IMR-90 (cell line): ENCODE measurements around the gene GHR. TPM values are rescaled to one million over a fixed set of nuclear protein-coding genes. Genes with fewer than 3 reads are reported as not detected.

Experiments used
- ATAC-seq: fragments of 200-7000 bp; cut with Tn5 transposase; 2 replicates; pipeline ENCODE4 v1.9.1; 2020; ENCODE audit warnings: low read depth, mild to moderate bottlenecking, moderate library complexity
- BruUV-seq: library from RNA; stranded (reverse); fragments of 400-500 nt; replicated peaks from 2 replicates; lab custom pipeline; 2021; lab: Mats Ljungman, UMichigan
- CTCF ChIA-PET: fragments of 300-600 bp; formaldehyde crosslinking; extraction: SDS; loops from one replicate; lab custom pipeline; 2021; ENCODE audit warnings: antibody characterized with exemption; lab: Yijun Ruan, JAX
- POLR2A ChIA-PET: fragments of 300-600 bp; sonication (Branson Sonifier 250); formaldehyde crosslinking; loops from one replicate; lab custom pipeline; 2022; ENCODE audit warnings: antibody characterized with exemption; ENCODE audit not compliant: unreplicated experiment; lab: Charles Lee
- DNase-seq: peaks from one replicate; pipeline ENCODE4 v3.0.0; 2013
- H2AFZ ChIP-seq: replicated peaks from 2 replicates; pipeline ENCODE3; 2013; ENCODE audit warnings: low read length, mild to moderate bottlenecking; ENCODE audit not compliant: poor library complexity
- H2AK5ac ChIP-seq: 2 replicates; pipeline ENCODE4 v1.6.1; 2013; ENCODE audit warnings: low read depth, low read length, inconsistent platforms
- H2AK9ac ChIP-seq: replicated peaks from 2 replicates; pipeline ENCODE3; 2013; ENCODE audit warnings: mild to moderate bottlenecking, low read depth, low read length, moderate library complexity; ENCODE audit not compliant: poor library complexity
- H2BK120ac ChIP-seq: 2 replicates; pipeline ENCODE4 v1.6.1; 2013; ENCODE audit warnings: low read depth, low read length, inconsistent platforms
- H2BK15ac ChIP-seq: 3 replicates; pipeline ENCODE4 v1.6.1; 2013; ENCODE audit warnings: low read depth, low read length, inconsistent platforms
- H2BK20ac ChIP-seq: 2 replicates; pipeline ENCODE4 v1.6.1; 2013; ENCODE audit warnings: low read depth, mild to moderate bottlenecking, inconsistent platforms, low read length, moderate library complexity
- H2BK5ac ChIP-seq: 2 replicates; pipeline ENCODE4 v1.6.1; 2013; ENCODE audit warnings: mild to moderate bottlenecking, low read depth, low read length, inconsistent platforms; ENCODE audit not compliant: poor library complexity, severe bottlenecking
- H3K14ac ChIP-seq: replicated peaks from 2 replicates; pipeline ENCODE4 v1.6.1; 2013; ENCODE audit warnings: low read depth, low read length, inconsistent platforms
- H3K18ac ChIP-seq: 2 replicates; pipeline ENCODE4 v1.6.1; 2013; ENCODE audit warnings: low read depth, low read length, control low read depth
- H3K23ac ChIP-seq: 2 replicates; pipeline ENCODE4 v1.6.1; 2013; ENCODE audit warnings: low read depth, low read length, inconsistent platforms
- H3K27ac ChIP-seq: 2 replicates; pipeline ENCODE4 v1.5.1; 2013; ENCODE audit warnings: mild to moderate bottlenecking, control low read depth, low read length; ENCODE audit not compliant: insufficient read depth
- H3K27me3 ChIP-seq: 2 replicates; pipeline ENCODE4 v1.6.1; 2013; ENCODE audit warnings: low read length; ENCODE audit not compliant: control insufficient read depth, insufficient read depth
- H3K36me3 ChIP-seq: 2 replicates; pipeline ENCODE4 v1.6.1; 2013; ENCODE audit warnings: low read length, mixed read lengths; ENCODE audit not compliant: control insufficient read depth, insufficient read depth
- H3K4ac ChIP-seq: 2 replicates; pipeline ENCODE4 v1.6.1; 2013; ENCODE audit warnings: low read depth, low read length, inconsistent platforms
- H3K4me1 ChIP-seq: 2 replicates; pipeline ENCODE4 v1.6.1; 2013; ENCODE audit warnings: low read length, mixed read lengths; ENCODE audit not compliant: control insufficient read depth, insufficient read depth
- H3K4me2 ChIP-seq: 2 replicates; pipeline ENCODE4 v1.6.1; 2013; ENCODE audit warnings: low read depth, mild to moderate bottlenecking, control low read depth, low read length, moderate library complexity
- H3K4me3 ChIP-seq: 2 replicates; pipeline ENCODE4 v1.5.1; 2013; ENCODE audit warnings: low read depth, mild to moderate bottlenecking, control low read depth, low read length, moderate library complexity; ENCODE audit not compliant: insufficient read depth
- H3K56ac ChIP-seq: 2 replicates; pipeline ENCODE4 v1.6.1; 2013; ENCODE audit warnings: low read length, inconsistent platforms; ENCODE audit not compliant: insufficient read depth; ENCODE audit errors: extremely low read depth
- H3K79me1 ChIP-seq, 2 experiments: 2 replicates each; pipeline ENCODE4 v1.6.1; 2013; ENCODE audit warnings: low read length in 2 of 2, inconsistent platforms in 1 of 2, low read depth in 1 of 2
- H3K9ac ChIP-seq: 2 replicates; pipeline ENCODE4 v1.6.1; 2013; ENCODE audit warnings: low read depth, low read length, control low read depth
- H3K9me1 ChIP-seq: 2 replicates; pipeline ENCODE4 v1.6.1; 2013; ENCODE audit warnings: low read length, inconsistent platforms; ENCODE audit not compliant: insufficient read depth
- H3K9me3 ChIP-seq: 2 replicates; pipeline ENCODE4 v1.6.1; 2013; ENCODE audit warnings: low read length; ENCODE audit not compliant: control insufficient read depth, insufficient read depth
- H4K20me1 ChIP-seq: 2 replicates; pipeline ENCODE4 v1.6.1; 2013; ENCODE audit warnings: low read length, inconsistent platforms; ENCODE audit not compliant: insufficient read depth
- H4K5ac ChIP-seq: 2 replicates; pipeline ENCODE4 v1.6.1; 2013; ENCODE audit warnings: mild to moderate bottlenecking, low read depth, low read length, control low read depth
- H4K8ac ChIP-seq, 2 experiments: 2 replicates each; pipeline ENCODE4 v1.6.1; 2013; ENCODE audit warnings: low read depth in 2 of 2, low read length in 2 of 2, control low read depth in 1 of 2, inconsistent platforms in 1 of 2
- H4K91ac ChIP-seq: 2 replicates; pipeline ENCODE4 v1.6.1; 2013; ENCODE audit warnings: low read depth, low read length, inconsistent platforms; ENCODE audit not compliant: insufficient read depth
- POLR2A ChIP-seq: IDR thresholded peaks from 2 replicates; pipeline ENCODE4 v1.6.1; 2012; ENCODE audit warnings: mild to moderate bottlenecking, low read depth, low read length
- RAD21 ChIP-seq: IDR thresholded peaks from 2 replicates; pipeline ENCODE4 v1.6.1; 2012; ENCODE audit warnings: low read length, improper control_type of control experiment
- RCOR1 ChIP-seq: IDR thresholded peaks from 2 replicates; pipeline ENCODE4 v1.6.1; 2012; ENCODE audit warnings: mild to moderate bottlenecking, low read length, improper control_type of control experiment; ENCODE audit not compliant: insufficient replicate concordance
- RFX5 ChIP-seq: IDR thresholded peaks from 2 replicates; pipeline ENCODE4 v1.8.0; 2012; ENCODE audit warnings: low read depth, mild to moderate bottlenecking, low read length, moderate library complexity
- SMC3 ChIP-seq: fragments of 150-350 bp; IDR thresholded peaks from 2 replicates; pipeline ENCODE4 v1.6.1; 2016; ENCODE audit warnings: low read depth, mild to moderate bottlenecking, antibody characterized with exemption, low read length, moderate library complexity
- WGBS, 2 experiments: methylation state at CpG; one replicate each; pipeline versions ENCODE4 v1.1.5 to v1.1.7; 2013; ENCODE audit warnings: missing lambda C conversion rate in 2 of 2; ENCODE audit not compliant: insufficient read length in 1 of 2; ENCODE audit errors: extremely low coverage in 2 of 2; 5-methylcytosine and 5-hydroxymethylcytosine counted together
- dilution Hi-C: fragments of 300-500 bp; cut with HindIII; formaldehyde crosslinking; loops from one replicate; pipeline ENCODE4 v1.14.3; 2018; ENCODE audit warnings: low sequenced_read_pairs; ENCODE audit not compliant: unreplicated experiment
- in situ Hi-C: fragments of 300-500 bp; cut with MboI; formaldehyde crosslinking; loops from 3 replicates; pipeline ENCODE4 v1.14.3; 2019; ENCODE audit warnings: low sequenced_read_pairs, inconsistent platforms, mixed read lengths
- intact Hi-C: fragments of 100-400 bp; cut with micrococcal nuclease; formaldehyde crosslinking; loops from 2 replicates; pipeline ENCODE4 v1.10.0; 2022
- polyA plus RNA-seq, 3 experiments: library from polyadenylated mRNA; depleted of rRNA; stranded (reverse); fragments of >200 nt; gene quantifications; 2 replicates each; pipeline ENCODE4 v1.2.3, GENCODE V29; 2012; ENCODE audit warnings: low replicate concordance in 1 of 3
- total RNA-seq: library from RNA; depleted of rRNA; stranded (reverse); fragments of >200 nt; gene quantifications from 2 replicates; pipeline ENCODE4 v1.2.3, GENCODE V29; 2012
- TF ChIP-seq, protein P1 (sequence below): conservative IDR thresholded peaks from 2 replicates; pipeline ENCODE4 v1.5.1; 2012; ENCODE audit warnings: mild to moderate bottlenecking, low read depth, low read length, improper control_type of control experiment

Gene GHR
- total and polyA plus RNA-seq, 2 of the 4 experiments (the other 2 are of a cell fraction) = 0.36 to 1.1 TPM

DNA sequence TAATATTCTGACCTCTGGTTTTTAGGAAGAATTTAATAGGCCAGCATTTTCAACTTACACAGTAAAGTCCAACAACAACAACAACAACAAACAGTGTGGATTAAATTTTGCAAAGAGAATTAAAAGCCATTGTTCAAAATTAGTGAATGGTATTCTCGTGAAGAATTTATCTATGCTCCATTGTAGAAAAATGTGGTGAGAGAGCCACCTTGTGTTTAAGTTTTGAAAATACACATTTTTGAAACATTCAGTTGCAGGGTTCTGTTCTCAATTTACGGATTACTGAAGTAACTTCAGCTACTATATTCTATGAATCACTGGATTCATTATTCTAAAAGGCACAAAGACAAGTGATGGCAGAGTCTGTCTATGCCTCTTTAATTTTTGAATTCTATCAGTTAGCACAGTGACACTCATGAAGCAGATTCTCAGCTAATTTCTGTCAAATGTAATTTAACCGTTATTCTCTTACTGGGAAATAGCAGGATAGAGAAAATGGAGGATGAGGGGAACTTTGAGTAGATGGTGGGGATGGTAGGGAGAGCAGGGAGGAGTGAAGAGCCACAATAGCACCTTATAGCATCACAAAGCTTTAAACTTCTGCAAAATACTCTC is 344.4 kb downstream of the GHR start:
- no peak overlapping the region for H3K56ac ChIP-seq
- H2BK120ac ChIP-seq = no peak overlapping the region
- H3K18ac ChIP-seq = no peak overlapping the region
- H3K23ac ChIP-seq = no peak overlapping the region
- POLR2A ChIA-PET = no interaction called here
- H2BK20ac ChIP-seq = no peak overlapping the region
- no peak overlapping the region for H3K4me2 ChIP-seq
- no peak overlapping the region for H3K27ac ChIP-seq
- H3K4me3 ChIP-seq = no peak overlapping the region
- H3K9me3 ChIP-seq = no peaks in the 10 kb centered on the region
- no peak overlapping the region for H2BK5ac ChIP-seq
- no peak overlapping the region for H2AFZ ChIP-seq
- no peaks in the 10 kb centered on the region for H3K9me1 ChIP-seq
- intact Hi-C loops (loop anchor here (1.0 to 10.0 kb wide), 4 partner anchors 117 to 911 kb away; partner anchors contain the start of gene GHR), dilution Hi-C loops (no loop called here), in situ Hi-C loops (loop anchor here (25.0 kb wide), 1 partner anchor 905 kb away; the partner anchor contains the start of gene OXCT1)
- no peak overlapping the region for H2AK9ac ChIP-seq
- H3K4me1 ChIP-seq = no peaks in the 10 kb centered on the region
- no peak overlapping the region for H4K91ac ChIP-seq
- no peaks in the 10 kb centered on the region for H3K27me3 ChIP-seq
- no peak overlapping the region for H4K8ac ChIP-seq
- CTCF ChIA-PET = interaction anchor here (0.6 to 1.6 kb wide), 8 partner anchors 9 to 917 kb away, joined by 3 to 8 read pairs (median 3); no protein-coding TSS in a partner anchor
- BruUV-seq = no TSS peak
- DNase-seq = peak; percentile 13
- ATAC-seq = peak; percentile 61; the same call in 1 of the 2 replicates
- H4K5ac ChIP-seq = no peak overlapping the region
- no peak overlapping the region for H2BK15ac ChIP-seq
- H2AK5ac ChIP-seq = no peak overlapping the region
- H3K9ac ChIP-seq = no peak overlapping the region
- H3K14ac ChIP-seq = no peak overlapping the region
- no peak for TF ChIP-seq RCOR1
- TF ChIP-seq, protein P1, sequence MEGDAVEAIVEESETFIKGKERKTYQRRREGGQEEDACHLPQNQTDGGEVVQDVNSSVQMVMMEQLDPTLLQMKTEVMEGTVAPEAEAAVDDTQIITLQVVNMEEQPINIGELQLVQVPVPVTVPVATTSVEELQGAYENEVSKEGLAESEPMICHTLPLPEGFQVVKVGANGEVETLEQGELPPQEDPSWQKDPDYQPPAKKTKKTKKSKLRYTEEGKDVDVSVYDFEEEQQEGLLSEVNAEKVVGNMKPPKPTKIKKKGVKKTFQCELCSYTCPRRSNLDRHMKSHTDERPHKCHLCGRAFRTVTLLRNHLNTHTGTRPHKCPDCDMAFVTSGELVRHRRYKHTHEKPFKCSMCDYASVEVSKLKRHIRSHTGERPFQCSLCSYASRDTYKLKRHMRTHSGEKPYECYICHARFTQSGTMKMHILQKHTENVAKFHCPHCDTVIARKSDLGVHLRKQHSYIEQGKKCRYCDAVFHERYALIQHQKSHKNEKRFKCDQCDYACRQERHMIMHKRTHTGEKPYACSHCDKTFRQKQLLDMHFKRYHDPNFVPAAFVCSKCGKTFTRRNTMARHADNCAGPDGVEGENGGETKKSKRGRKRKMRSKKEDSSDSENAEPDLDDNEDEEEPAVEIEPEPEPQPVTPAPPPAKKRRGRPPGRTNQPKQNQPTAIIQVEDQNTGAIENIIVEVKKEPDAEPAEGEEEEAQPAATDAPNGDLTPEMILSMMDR = peak; percentile 53
- no peak for TF ChIP-seq POLR2A
- TF ChIP-seq SMC3 = peak; percentile 46; the same call in 1 of the 2 replicates
- no peak for TF ChIP-seq RFX5
- peak; percentile 50 for TF ChIP-seq RAD21
- WGBS, 2 experiments = no CpG with 5 or more reads among the region's 3 CpGs
- H4K20me1 ChIP-seq = no peaks in the 10 kb centered on the region
- H3K36me3 ChIP-seq = no peaks in the 10 kb centered on the region
- no peak overlapping the region for H3K4ac ChIP-seq
- no peaks in the 10 kb centered on the region for H3K79me1 ChIP-seq
